GM12878 (cell line): Measurements from ENCODE around the gene TNFRSF11A. TPM values are rescaled to one million over a fixed set of nuclear protein-coding genes. Genes with fewer than 3 reads are reported as not detected.

Experiments used
- ATAC-seq: fragments of 200-7000 bp; cut with Tn5 transposase; 3 replicates; pipeline ENCODE4 v1.9.1; 2020; ENCODE audit warnings: mild to moderate bottlenecking, moderate library complexity
- BruUV-seq: library from RNA; stranded (reverse); fragments of 400-500 nt; replicated peaks from 2 replicates; lab custom pipeline; 2021; lab: Mats Ljungman, UMichigan
- CTCF ChIA-PET: fragments of 300-600 bp; sonication (Branson Sonifier 250); formaldehyde crosslinking; extraction: SDS; loops from one replicate; lab custom pipeline; 2021; ENCODE audit warnings: inconsistent platforms; lab: Yijun Ruan, JAX
- POLR2A ChIA-PET: fragments of 350-600 bp; formaldehyde crosslinking; extraction: SDS; loops from one replicate; lab custom pipeline; 2021; ENCODE audit warnings: inconsistent platforms; lab: Charles Lee
- RAD21 ChIA-PET: fragments of 300-600 bp; sonication (Branson Sonifier 250); formaldehyde crosslinking; loops from one replicate; lab custom pipeline; 2023; ENCODE audit warnings: antibody characterized with exemption; ENCODE audit not compliant: unreplicated experiment; lab: Charles Lee
- SMC1A ChIA-PET: fragments of 300-600 bp; sonication (Branson Sonifier 250); formaldehyde crosslinking; loops from one replicate; lab custom pipeline; 2023; ENCODE audit not compliant: unreplicated experiment, uncharacterized antibody; lab: Charles Lee
- DNase-seq: peaks from one replicate; pipeline ENCODE4 v3.0.0-alpha.2; 2011; ENCODE audit warnings: low read depth, low spot score
- FAIRE-seq: peaks from 3 replicates; lab custom pipeline; 2011; peaks lifted over from hg19 to GRCh38; lab: Jason Lieb, UNC
- H2AFZ ChIP-seq: 2 replicates; pipeline ENCODE4 v1.6.0; 2011; ENCODE audit warnings: low read depth, low read length, control low read depth; ENCODE audit not compliant: control insufficient read depth
- H3K27ac ChIP-seq: 2 replicates; pipeline ENCODE4 v1.5.1; 2011; ENCODE audit warnings: control low read depth; ENCODE audit not compliant: control insufficient read depth, insufficient read depth
- H3K27me3 ChIP-seq, 2 experiments: replicated peaks in 1 of 2; 2 replicates each; pipeline versions ENCODE4 v1.6.0 to v1.6.1; 2011; ENCODE audit warnings: low read length in 1 of 2; ENCODE audit not compliant: control insufficient read depth in 2 of 2, insufficient read depth in 2 of 2
- H3K36me3 ChIP-seq, 2 experiments: 2 replicates each; pipeline ENCODE4 v1.5.1; 2011; ENCODE audit warnings: low read length in 1 of 2; ENCODE audit not compliant: control insufficient read depth in 2 of 2, insufficient read depth in 2 of 2
- H3K4me1 ChIP-seq: 2 replicates; pipeline ENCODE4 v1.6.1; 2011; ENCODE audit warnings: mild to moderate bottlenecking, low read length, moderate library complexity, mixed read lengths; ENCODE audit not compliant: control insufficient read depth, insufficient read depth
- H3K4me2 ChIP-seq: 2 replicates; pipeline ENCODE4 v1.6.0; 2011; ENCODE audit warnings: control low read depth; ENCODE audit not compliant: control insufficient read depth, insufficient read depth
- H3K4me3 ChIP-seq: fragments of 200-600 bp; sonication (generic); 2 replicates; pipeline ENCODE4 v1.5.1; 2016
- H3K79me2 ChIP-seq: 2 replicates; pipeline ENCODE4 v1.6.0; 2011; ENCODE audit warnings: low read length; ENCODE audit not compliant: control insufficient read depth, insufficient read depth
- H3K9ac ChIP-seq: 2 replicates; pipeline ENCODE4 v1.8.0; 2011; ENCODE audit warnings: low read length, control low read depth, mixed read lengths; ENCODE audit not compliant: control insufficient read depth, insufficient read depth
- H3K9me3 ChIP-seq: replicated peaks from 3 replicates; pipeline ENCODE4 v1.5.1; 2011; ENCODE audit warnings: mild to moderate bottlenecking, low read length; ENCODE audit not compliant: control insufficient read depth, insufficient read depth
- H4K20me1 ChIP-seq: 2 replicates; pipeline ENCODE4 v1.6.0; 2011; ENCODE audit not compliant: control insufficient read depth, insufficient read depth
- CHD1 ChIP-seq: IDR thresholded peaks from 2 replicates; pipeline ENCODE4 v1.6.1; 2012; ENCODE audit warnings: low read depth, low read length, improper control_type of control experiment
- IKZF2 ChIP-seq, 2 experiments: fragments of 450-650 bp; IDR thresholded peaks; 2 replicates each; pipeline ENCODE4 v1.6.1; 2017; ENCODE audit warnings: mild to moderate bottlenecking in 2 of 2, moderate library complexity in 2 of 2
- MYB ChIP-seq: fragments of 150-350 bp; IDR thresholded peaks from 2 replicates; pipeline ENCODE4 v1.6.1; 2014; ENCODE audit warnings: mild to moderate bottlenecking, low read depth, low read length, borderline replicate concordance
- RAD21 ChIP-seq: IDR thresholded peaks from 2 replicates; pipeline ENCODE4 v1.6.1; 2011; ENCODE audit warnings: mild to moderate bottlenecking, low read depth, low read length, moderate library complexity; ENCODE audit not compliant: insufficient read depth
- SIX5 ChIP-seq: IDR thresholded peaks from 2 replicates; pipeline ENCODE4 v1.6.1; 2011; ENCODE audit warnings: mild to moderate bottlenecking, low read depth, low read length, moderate library complexity; ENCODE audit not compliant: severe bottlenecking
- SMC3 ChIP-seq: IDR thresholded peaks from 2 replicates; pipeline ENCODE4 v1.6.1; 2011; ENCODE audit warnings: low read length, improper control_type of control experiment, borderline replicate concordance
- STAT1 ChIP-seq: fragments of 450-650 bp; conservative IDR thresholded peaks from 2 replicates; pipeline ENCODE4 v1.6.1; 2014; ENCODE audit warnings: antibody characterized with exemption, mild to moderate bottlenecking
- ZNF24 ChIP-seq: fragments of 450-650 bp; IDR thresholded peaks from 2 replicates; pipeline ENCODE4 v1.6.1; 2017; ENCODE audit warnings: antibody characterized with exemption, mild to moderate bottlenecking
- WGBS: methylation state at CpG from one replicate; pipeline ENCODE4 v1.1.6; 2016; ENCODE audit warnings: low lambda C conversion rate; ENCODE audit not compliant: insufficient replicate concordance, insufficient coverage; ENCODE audit errors: missing lambda C conversion rate; 5-methylcytosine and 5-hydroxymethylcytosine counted together
- in situ Hi-C: fragments of 300-500 bp; cut with MboI; formaldehyde crosslinking; loops from 9 replicates; pipeline ENCODE4 v1.14.3; 2018; ENCODE audit warnings: mixed read lengths
- intact Hi-C: fragments of 100-400 bp; cut with micrococcal nuclease; formaldehyde crosslinking; loops from one replicate; pipeline ENCODE4 v1.14.2; 2022; ENCODE audit not compliant: unreplicated experiment
- polyA plus RNA-seq, 11 experiments: library from polyadenylated mRNA; depleted of rRNA in 4 of 11; unstranded in 6 of 11; stranded (reverse) in 5 of 11; fragments of >200 nt; fragmentation: Nextera tagmentation in 4 of 11; fragmentation: Illumina TruSeq in 1 of 11; extraction: Ambion mirVana in 4 of 11; extraction: Trizol in 1 of 11; gene quantifications; 1 replicate in 1 of 11; 2 replicates in 10 of 11; pipeline versions ENCODE4 v1.2.1 to v1.2.3, GENCODE V29; 2011 to 2016; ENCODE audit warnings: inconsistent platforms in 2 of 11, missing spikeins in 2 of 11, low read depth in 1 of 11
- total RNA-seq, 4 experiments: library from RNA; depleted of rRNA in 3 of 4; stranded (reverse); fragments of >200 nt in 3 of 4; fragmentation: Illumina TruSeq in 1 of 4; extraction: Trizol in 1 of 4; gene quantifications; 2 replicates each; pipeline versions ENCODE4 v1.2.1 to v1.2.3, GENCODE V29; 2013 to 2021
- TF ChIP-seq, protein P1 (sequence below), 3 experiments: IDR thresholded peaks in 2 of 3; conservative IDR thresholded peaks in 1 of 3; 2 replicates each; pipeline ENCODE4 v1.5.1; 2011; ENCODE audit warnings: low read depth in 3 of 3, low read length in 3 of 3, mild to moderate bottlenecking in 3 of 3, control low read depth in 2 of 3, moderate library complexity in 2 of 3, inconsistent platforms in 1 of 3, mixed read lengths in 1 of 3; ENCODE audit not compliant: control insufficient read depth in 2 of 3, insufficient read depth in 1 of 3; ENCODE audit errors: extremely low read depth in 1 of 3
- TF ChIP-seq, protein P2 (sequence below): fragments of 450-650 bp; IDR thresholded peaks from 2 replicates; pipeline ENCODE4 v1.6.1; 2017; ENCODE audit warnings: mild to moderate bottlenecking, low read depth, inconsistent platforms; ENCODE audit not compliant: poor library complexity, severe bottlenecking

Gene TNFRSF11A
- total and polyA plus RNA-seq, 10 of the 15 experiments (the other 5 are each of a cell fraction or from before 2014, with no cell fraction given), result 0.07 to 4.0 (median 0.23) TPM

GRCh38 chr18:62425465-62426190 is 100.5 kb downstream of the TNFRSF11A start:
- in situ Hi-C loops (no loop called here), intact Hi-C loops (loop anchor here (1.0 to 5.0 kb wide), 4 partner anchors 99 to 1012 kb away; no protein-coding TSS in a partner anchor)
- SMC1A ChIA-PET, result interaction anchor here (0.6 to 1.9 kb wide), 20 partner anchors 11 to 557 kb away, joined by 3 to 30 read pairs (median 4); partner anchors contain the start of gene TNFRSF11A
- CTCF ChIA-PET, result interaction anchor here (0.7 to 2.6 kb wide), 48 partner anchors 8 to 557 kb away, joined by 3 to 21 read pairs (median 4); partner anchors contain the start of gene RELCH
- H4K20me1 ChIP-seq, result no peaks in the 10 kb centered on the region
- H3K4me3 ChIP-seq, result no peak overlapping the region
- ATAC-seq (peak; percentile 81), DNase-seq (no peak), FAIRE-seq (peak; percentile 54)
- WGBS, result 15% methylated on average over 12 of the region's 14 CpGs
- H3K36me3 ChIP-seq, result no peaks in the 10 kb centered on the region
- H3K9me3 ChIP-seq, result peaks cover 3% of the 10 kb centered on the region; the same call in 2 of the 3 replicates
- H3K4me2 ChIP-seq, result no peak overlapping the region
- peaks cover 0 to 5% of the 10 kb centered on the region in 2 experiments; a peak in 1 of 4 replicates for H3K27me3 ChIP-seq
- no peak overlapping the region for H3K9ac ChIP-seq
- no TSS peak for BruUV-seq
- POLR2A ChIA-PET, result interaction anchor here (1.2 kb wide), 1 partner anchor 97 kb away, joined by 6 read pairs; the partner anchor contains the start of gene ZCCHC2
- no peaks in the 10 kb centered on the region for H3K79me2 ChIP-seq
- RAD21 ChIA-PET, result interaction anchor here (0.6 to 2.1 kb wide), 16 partner anchors 9 to 1013 kb away, joined by 3 to 16 read pairs (median 4); no protein-coding TSS in a partner anchor
- no peak overlapping the region; the same call in 1 of the 2 replicates for H2AFZ ChIP-seq
- H3K4me1 ChIP-seq, result peaks cover 3% of the 10 kb centered on the region
- TF ChIP-seq ZNF24, result no peak
- TF ChIP-seq SIX5, result no peak
- 0 out of 4 replicates have a peak, but pooled peaks of 1 of the 2 experiments have one; percentile 18 for TF ChIP-seq IKZF2 (IDR thresholded peaks at IDR 0.05)
- TF ChIP-seq RAD21, result peak; percentile 87
- TF ChIP-seq CHD1, result no peak
- TF ChIP-seq, protein P1, sequence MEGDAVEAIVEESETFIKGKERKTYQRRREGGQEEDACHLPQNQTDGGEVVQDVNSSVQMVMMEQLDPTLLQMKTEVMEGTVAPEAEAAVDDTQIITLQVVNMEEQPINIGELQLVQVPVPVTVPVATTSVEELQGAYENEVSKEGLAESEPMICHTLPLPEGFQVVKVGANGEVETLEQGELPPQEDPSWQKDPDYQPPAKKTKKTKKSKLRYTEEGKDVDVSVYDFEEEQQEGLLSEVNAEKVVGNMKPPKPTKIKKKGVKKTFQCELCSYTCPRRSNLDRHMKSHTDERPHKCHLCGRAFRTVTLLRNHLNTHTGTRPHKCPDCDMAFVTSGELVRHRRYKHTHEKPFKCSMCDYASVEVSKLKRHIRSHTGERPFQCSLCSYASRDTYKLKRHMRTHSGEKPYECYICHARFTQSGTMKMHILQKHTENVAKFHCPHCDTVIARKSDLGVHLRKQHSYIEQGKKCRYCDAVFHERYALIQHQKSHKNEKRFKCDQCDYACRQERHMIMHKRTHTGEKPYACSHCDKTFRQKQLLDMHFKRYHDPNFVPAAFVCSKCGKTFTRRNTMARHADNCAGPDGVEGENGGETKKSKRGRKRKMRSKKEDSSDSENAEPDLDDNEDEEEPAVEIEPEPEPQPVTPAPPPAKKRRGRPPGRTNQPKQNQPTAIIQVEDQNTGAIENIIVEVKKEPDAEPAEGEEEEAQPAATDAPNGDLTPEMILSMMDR (IDR thresholded peaks at IDR 0.05 in 2 of 3, conservative IDR thresholded peaks at IDR 0.05 in 1 of 3; ENCODE audit: control insufficient read depth in 2 of 3, extremely low read depth in 1 of 3, insufficient read depth in 1 of 3, low read depth in 3 of 3, low read length in 3 of 3), result peak; percentile 78 to 82 (median 82)
- TF ChIP-seq MYB, result no peak
- TF ChIP-seq SMC3, result peak; percentile 68; the same call in 1 of the 2 replicates
- TF ChIP-seq STAT1, result 0 out of 2 replicates have a peak, but pooled peaks have one; percentile 34
- TF ChIP-seq, protein P2, sequence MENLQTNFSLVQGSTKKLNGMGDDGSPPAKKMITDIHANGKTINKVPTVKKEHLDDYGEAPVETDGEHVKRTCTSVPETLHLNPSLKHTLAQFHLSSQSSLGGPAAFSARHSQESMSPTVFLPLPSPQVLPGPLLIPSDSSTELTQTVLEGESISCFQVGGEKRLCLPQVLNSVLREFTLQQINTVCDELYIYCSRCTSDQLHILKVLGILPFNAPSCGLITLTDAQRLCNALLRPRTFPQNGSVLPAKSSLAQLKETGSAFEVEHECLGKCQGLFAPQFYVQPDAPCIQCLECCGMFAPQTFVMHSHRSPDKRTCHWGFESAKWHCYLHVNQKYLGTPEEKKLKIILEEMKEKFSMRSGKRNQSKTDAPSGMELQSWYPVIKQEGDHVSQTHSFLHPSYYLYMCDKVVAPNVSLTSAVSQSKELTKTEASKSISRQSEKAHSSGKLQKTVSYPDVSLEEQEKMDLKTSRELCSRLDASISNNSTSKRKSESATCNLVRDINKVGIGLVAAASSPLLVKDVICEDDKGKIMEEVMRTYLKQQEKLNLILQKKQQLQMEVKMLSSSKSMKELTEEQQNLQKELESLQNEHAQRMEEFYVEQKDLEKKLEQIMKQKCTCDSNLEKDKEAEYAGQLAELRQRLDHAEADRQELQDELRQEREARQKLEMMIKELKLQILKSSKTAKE, result no peak
- no peak overlapping the region for H3K27ac ChIP-seq
